Central memory CD4-positive, alpha-beta T cell (primary cell): Measurements from ENCODE around the gene ACTRT2.

Source experiments
- DNase-seq: peaks from one replicate; pipeline ENCODE4 v3.0.0; 2022

ACTRT2 gene

GRCh38 chr1:3018576-3018975, 2.7 kb upstream of the ACTRT2 start:
- DNase-seq, result no peak

GRCh38 chr1:3019007-3019515, 2.2 kb upstream of the ACTRT2 start:
- no peak for DNase-seq

GRCh38 chr1:3019516-3020051, 1.7 kb upstream of the ACTRT2 start:
- DNase-seq, result no peak

DNA sequence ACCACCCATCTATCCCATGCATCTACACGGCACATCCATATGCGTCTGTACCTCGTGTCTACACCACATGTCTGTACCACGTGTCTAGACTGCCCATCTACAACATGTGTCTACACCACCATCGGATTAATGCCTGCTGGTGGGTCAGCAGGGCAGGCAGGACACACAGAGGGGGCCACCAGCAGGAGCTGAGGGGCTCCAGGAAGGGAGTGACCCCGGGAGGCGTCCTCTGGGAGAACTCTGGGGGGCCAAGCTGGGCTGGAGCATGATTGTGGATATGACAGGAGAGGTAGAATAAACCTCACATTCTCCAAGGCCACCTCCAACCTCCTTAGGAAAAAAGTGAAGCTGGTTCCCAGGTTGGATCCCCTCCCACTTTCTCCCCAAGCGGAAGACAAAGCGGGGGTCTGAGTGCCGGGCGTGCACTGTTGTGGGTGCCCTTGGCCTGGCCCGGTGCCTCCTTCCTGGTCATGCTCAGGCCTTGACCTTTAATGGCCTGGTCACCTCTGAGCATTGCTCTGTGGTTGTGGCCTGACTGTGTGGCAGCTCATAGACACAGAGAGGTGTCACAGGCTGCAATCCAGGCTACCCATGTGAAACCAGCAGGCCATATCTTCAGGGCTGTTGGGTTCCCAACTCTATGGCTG, 881 bp upstream of the ACTRT2 start:
- no peak for DNase-seq

DNA sequence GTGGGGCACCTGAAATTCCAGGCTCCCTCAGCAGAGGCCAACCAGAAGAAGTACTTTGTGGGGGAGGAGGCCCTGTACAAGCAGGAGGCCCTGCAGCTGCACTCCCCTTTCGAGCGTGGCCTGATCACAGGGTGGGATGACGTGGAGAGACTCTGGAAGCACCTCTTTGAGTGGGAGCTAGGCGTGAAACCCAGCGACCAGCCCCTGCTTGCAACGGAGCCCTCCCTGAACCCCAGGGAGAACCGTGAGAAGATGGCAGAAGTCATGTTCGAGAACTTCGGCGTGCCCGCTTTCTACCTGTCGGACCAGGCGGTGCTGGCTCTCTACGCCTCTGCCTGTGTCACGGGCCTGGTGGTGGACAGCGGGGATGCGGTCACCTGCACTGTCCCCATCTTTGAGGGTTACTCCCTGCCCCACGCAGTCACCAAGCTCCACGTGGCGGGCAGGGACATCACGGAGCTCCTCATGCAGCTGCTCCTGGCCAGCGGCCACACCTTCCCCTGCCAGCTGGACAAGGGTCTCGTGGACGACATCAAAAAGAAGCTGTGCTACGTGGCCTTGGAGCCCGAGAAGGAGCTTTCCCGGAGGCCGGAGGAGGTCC, 634 bp downstream of the ACTRT2 start:
- DNase-seq, result no peak

DNA sequence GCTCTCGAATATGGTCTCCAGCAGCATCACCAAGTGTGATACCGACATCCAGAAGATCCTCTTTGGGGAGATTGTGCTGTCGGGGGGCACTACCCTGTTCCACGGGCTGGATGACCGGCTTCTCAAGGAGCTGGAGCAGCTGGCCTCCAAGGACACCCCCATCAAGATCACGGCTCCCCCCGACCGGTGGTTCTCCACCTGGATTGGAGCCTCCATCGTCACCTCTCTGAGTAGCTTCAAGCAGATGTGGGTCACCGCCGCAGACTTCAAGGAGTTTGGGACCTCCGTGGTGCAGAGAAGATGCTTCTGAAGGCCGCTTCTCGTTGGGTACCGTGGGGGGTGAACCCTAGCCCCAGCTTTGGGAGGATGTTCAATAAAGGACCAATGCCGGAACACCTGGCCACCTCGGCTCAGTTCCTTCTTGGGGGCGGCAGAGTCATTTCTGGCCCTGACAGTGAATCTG, 1.3 kb downstream of the ACTRT2 start:
- DNase-seq, result no peak

GRCh38 chr1:3022976-3023375, 1.7 kb downstream of the ACTRT2 start:
- DNase-seq, result no peak

DNA sequence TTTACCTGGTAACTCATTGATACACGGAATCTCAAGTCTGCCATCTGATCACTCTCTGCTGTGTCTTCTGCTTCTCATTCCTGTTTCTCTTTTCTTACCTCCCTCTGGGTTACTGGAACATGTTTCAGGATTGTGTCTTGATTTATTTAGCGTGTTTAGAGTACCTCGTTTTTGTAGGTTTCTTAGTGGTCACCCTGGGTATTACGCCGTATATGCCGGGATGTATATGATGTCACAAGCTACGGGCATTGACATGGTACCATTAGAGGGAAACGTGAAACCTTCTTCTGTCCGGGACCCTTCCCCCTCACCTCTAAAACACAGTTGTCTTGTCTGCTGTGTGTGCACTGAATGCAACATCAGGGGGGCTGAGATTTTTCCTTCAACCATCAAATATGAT, 2.8 kb downstream of the ACTRT2 start:
- DNase-seq, result no peak

- no peak for DNase-seq
These were observed 3.3 kb downstream of the ACTRT2 start for GRCh38 chr1:3024588-3024987.

- DNase-seq, result no peak
These were observed 4.9 kb downstream of the ACTRT2 start for GRCh38 chr1:3026124-3026523.

DNA sequence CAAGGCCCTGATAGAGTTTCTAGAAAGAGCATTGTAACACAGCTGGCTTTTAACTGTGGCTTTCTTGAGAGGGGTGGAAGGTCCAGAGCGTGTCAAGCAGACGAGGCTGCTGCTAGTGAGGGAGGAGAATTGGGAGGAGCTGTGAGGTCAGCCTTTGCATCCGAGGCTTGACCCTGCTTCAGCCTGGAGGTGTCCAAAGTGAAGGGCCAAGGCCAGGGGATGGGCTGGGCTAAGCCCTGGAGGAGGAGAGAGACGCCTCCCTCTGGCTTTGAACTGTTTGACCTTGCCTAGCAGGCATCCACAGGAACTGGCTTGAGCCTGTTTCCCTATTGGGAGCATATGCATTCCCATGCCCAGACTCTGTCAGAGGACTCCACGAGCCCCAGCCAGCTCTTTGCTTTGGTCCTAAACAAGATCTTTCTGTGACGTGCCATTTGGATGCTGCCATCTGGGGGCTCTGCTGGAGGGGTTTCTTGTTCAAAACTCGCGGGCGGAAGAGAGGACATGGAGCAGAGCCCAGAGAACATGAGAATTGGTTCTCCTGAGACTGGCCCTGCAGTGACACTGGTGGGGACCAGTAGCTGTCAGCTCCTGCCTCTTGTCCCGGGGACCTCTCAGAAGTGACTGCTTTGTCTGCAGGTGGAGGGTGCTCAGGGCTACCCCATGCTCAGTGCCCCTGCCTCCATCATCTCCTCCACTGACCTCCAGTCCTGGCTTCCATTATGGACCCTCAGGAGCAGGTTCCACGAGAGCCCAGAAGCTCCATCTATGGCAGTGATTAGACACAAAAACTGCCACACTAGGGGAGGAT, 5.5 kb downstream of the ACTRT2 start:
- no peak for DNase-seq

DNA sequence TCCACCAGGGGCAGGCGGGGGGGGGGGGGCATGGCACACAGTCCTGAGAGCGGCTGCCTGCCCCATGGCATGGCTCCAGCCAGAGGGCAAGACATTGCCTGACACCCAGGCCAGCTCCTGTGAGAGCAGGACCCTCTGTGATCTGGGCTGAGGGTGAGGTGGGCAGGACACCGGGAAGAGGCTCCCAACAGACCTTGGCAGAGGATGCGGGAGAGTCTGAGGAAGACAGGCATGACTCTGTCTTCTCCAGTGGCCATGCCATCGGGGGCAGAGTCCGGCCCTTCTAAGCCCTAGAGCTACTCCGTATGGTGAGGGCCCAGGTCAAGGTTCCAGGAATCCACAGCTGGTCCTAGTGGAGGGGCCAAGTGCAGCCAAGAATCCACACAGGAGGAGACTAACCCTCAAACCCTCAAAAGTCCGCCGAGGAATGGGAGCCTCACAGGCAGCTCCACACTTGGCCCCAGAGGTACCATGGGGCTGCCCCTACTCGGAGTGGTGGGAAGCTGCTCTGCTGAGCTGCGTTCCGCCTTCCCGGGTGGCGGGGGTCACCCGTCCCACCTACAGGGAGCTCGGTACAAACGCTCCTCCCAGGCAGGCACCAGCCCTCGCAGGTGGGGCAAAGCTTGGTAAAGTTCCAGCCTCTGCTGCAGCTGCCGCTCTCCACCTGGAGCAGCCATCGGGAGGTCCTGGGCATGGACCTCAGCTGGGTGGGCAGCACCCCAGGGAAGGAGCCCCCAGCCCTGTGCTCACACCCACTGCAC, 6.5 kb downstream of the ACTRT2 start:
- no peak for DNase-seq

- DNase-seq, result no peak
These were observed 7.4 kb downstream of the ACTRT2 start for GRCh38 chr1:3028531-3029282.

GRCh38 chr1:3029481-3029961, 8.3 kb downstream of the ACTRT2 start:
- no peak for DNase-seq

GRCh38 chr1:3029991-3030662, 8.9 kb downstream of the ACTRT2 start:
- no peak for DNase-seq

DNA sequence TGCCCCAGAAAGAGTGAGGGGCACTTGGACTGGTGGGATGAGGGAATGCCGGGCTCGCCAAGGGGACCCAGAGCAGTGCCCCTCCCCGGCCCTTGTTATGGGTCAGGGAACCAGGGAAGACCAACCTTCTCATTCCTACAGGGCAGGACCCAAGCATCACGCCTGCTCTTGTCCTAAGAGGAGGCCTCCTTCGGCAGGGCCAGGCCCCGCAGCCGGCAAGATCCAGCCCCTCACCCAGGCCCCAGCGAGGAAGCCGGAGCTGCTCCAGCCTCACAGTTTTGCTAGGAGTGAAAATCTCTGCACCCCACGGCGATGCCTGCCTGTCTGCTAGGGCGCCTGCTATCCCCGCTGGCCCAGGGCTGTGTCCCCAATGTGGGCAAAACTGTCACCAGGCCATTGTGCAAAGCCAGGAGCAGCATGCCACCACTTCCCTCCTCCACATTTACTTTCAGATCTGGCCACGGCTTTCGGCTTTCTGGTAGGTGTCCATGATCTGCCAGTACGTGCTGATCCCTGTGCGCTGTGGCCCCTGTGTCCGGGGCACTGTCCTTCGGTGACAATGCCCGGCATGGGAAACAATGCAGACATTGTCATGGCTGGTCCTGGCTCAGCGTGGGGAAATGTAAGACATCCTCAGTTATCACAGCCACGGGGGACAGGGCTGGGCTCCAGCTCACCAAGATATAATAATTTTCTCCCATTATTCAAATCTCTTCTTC, 9.6 kb downstream of the ACTRT2 start:
- DNase-seq, result no peak

DNA sequence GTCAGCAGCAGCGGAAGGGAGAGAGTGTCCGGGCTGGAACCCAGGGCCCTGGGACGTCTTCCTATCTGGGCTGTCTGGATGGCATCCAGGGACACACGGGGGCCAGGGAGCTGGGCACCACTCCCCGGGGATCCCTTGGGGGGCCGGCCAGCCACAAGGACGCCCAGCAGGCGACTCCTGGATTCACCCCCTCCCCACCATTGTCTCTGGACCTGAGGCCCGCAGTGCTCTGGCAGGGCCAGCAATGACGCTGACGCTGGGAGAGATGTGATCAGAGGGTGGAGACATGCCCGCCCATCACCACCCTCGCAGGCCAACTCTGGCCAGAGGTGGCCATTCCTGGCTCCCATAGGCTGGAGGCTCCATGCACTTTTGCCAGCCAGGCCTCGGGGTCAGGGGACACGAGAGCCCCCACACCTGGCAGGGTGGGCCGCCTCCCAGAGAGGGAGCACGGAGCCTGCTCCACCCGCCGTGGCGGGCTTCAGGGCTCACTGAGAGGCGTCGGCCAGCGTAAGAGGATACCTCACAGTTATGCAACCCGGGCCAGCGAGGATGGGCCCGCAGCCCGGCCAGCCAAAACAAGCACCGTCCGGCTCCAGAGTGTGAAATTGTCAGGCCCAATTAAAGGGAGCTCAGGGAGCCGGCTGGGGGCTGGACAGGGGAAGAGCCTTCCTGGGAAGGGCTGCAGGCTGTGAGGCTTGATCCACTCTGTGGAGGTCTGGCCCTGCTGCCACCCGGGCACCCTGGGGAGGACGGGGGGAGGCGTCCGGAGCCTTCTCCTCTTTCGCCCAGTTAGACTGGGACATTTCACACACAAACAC, 10.3 kb downstream of the ACTRT2 start:
- no peak for DNase-seq

DNA sequence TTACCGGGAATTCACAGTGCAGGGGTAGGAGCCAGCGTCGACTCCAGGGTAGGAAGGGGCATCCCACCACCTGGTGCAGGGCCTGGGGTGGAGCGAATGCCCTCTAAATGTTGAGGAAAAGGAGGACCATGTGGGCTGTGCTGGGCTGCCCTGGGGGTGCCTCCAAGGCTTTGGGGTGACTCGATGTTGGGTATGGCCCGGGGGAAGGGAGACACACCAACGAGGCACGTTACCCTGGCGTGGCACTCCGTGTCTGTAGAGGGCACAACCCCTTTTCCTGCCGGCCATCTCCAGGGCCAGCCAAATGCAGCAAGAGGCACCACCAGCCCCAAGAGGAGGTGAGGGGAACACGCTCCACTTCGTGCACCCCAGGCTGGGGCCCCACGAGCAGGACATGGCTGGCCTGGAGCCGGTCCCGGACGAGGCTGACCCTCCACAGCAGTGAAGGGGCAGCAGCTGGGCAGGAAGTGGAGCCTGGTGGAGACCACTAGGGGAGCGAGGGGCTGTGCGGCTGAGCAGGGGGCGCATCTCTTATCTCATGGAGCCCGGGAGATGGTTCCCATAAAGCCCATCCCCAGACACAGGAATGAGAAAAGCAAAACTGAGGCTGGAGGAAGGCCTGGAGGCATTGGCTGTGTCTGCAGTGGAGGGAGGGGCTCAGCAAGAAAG, 11.2 kb downstream of the ACTRT2 start:
- DNase-seq, result no peak
